Parathyroid adenoma (tissue), 2 donors: ENCODE measurements around the gene STAU1.

Experiments used
- H2AFZ ChIP-seq: fragments of 300-600 bp; sonication (generic); one replicate; pipeline ENCODE4 v1.7.0; 2017; ENCODE audit warnings: antibody characterized with exemption, mild to moderate bottlenecking
- H3K27ac ChIP-seq: fragments of 300-600 bp; sonication (generic); one replicate; pipeline ENCODE4 v1.7.0; 2017
- H3K27me3 ChIP-seq: fragments of 300-600 bp; sonication (generic); one replicate; pipeline ENCODE4 v1.7.0; 2017; ENCODE audit warnings: low read length; ENCODE audit not compliant: control insufficient read depth, insufficient read depth
- H3K36me3 ChIP-seq: fragments of 300-600 bp; sonication (generic); one replicate; pipeline ENCODE4 v1.7.0; 2017; ENCODE audit warnings: low read length; ENCODE audit not compliant: control insufficient read depth, insufficient read depth
- H3K4me1 ChIP-seq: fragments of 300-600 bp; sonication (generic); one replicate; pipeline ENCODE4 v1.7.0; 2017; ENCODE audit warnings: control low read depth
- H3K4me2 ChIP-seq: fragments of 300-600 bp; sonication (generic); one replicate; pipeline ENCODE4 v1.7.0; 2017; ENCODE audit warnings: low read length
- H3K4me3 ChIP-seq: fragments of 300-600 bp; sonication (generic); one replicate; pipeline ENCODE4 v1.7.0; 2017; ENCODE audit warnings: low read depth, low read length
- H3K79me2 ChIP-seq: fragments of 300-600 bp; sonication (generic); one replicate; pipeline ENCODE4 v1.7.0; 2017; ENCODE audit warnings: control low read depth
- H3K9ac ChIP-seq: fragments of 300-600 bp; sonication (generic); one replicate; pipeline ENCODE4 v1.7.0; 2017; ENCODE audit warnings: mild to moderate bottlenecking
- H3K9me3 ChIP-seq: fragments of 300-600 bp; sonication (generic); one replicate; pipeline ENCODE4 v1.7.0; 2017; ENCODE audit warnings: low read length; ENCODE audit not compliant: control insufficient read depth
- CTCF ChIP-seq: fragments of 300-600 bp; sonication (generic); IDR thresholded peaks from one replicate; pipeline ENCODE4 v1.7.0; 2017; ENCODE audit warnings: antibody characterized with exemption, mild to moderate bottlenecking
- donor health status: primary hyperparathyroidism.

STAU1 gene

DNA sequence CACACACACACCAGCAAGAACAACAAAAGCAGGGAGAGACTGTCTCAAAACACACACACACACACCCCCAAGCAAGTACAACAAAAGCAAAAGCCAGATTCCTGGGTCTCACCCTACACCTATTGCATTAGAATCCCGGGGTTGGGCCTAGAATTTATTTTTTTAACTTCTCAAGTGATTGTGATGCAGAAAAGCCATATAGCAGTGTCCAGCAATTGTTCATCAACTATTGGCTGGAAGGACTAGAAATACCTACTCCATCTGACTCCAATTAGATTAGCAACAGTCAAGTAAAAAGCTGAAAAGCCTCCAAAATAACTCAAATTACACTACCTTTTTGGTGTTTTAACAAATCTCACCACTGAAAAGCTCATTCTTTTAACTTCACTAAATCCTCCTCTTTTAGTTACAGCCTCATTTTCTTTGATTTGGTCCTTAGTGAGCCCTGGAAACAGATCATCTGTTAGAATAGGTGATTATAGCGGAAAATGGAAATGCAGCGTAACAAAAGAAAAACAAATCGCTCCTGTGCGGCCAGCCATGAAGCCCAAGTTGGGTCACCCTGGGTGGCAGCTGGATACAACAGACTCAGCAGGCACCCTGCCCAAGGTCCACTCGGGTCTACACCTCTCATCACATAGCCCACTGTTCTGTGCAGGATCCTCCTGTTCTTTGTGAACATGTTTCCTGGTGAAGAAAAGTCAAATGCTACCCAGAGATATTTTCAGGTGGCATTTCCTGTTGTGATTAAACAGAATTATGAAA lies 38.7 kb downstream of the STAU1 start:
- H3K36me3 ChIP-seq, result no peaks in the 10 kb centered on the region

GRCh38 chr20:49148601-49149000 lies 39.5 kb downstream of the STAU1 start:
- TF ChIP-seq CTCF, result no peak
- H3K4me1 ChIP-seq, result peaks cover 30% of the 10 kb centered on the region
- H3K4me2 ChIP-seq, result peak overlapping the region; percentile 73
- no peak overlapping the region for H3K4me3 ChIP-seq
- H2AFZ ChIP-seq, result no peak overlapping the region
- H3K27ac ChIP-seq, result peak overlapping the region; percentile 64
- H3K36me3 ChIP-seq, result no peaks in the 10 kb centered on the region
- H3K79me2 ChIP-seq, result peaks cover 3% of the 10 kb centered on the region
- no peaks in the 10 kb centered on the region for H3K27me3 ChIP-seq
- no peak overlapping the region for H3K9ac ChIP-seq
- H3K9me3 ChIP-seq, result no peaks in the 10 kb centered on the region

More for the DNA sequence above, 38.7 kb downstream of the STAU1 start:
- Histone ChIP-seq H2AFZ (no peak overlapping the region), H3K27ac (peak overlapping the region; percentile 64), H3K9ac (no peak overlapping the region), H3K4me3 (peak overlapping the region; percentile 47), H3K79me2 (peaks cover 6% of the 10 kb centered on the region), H3K27me3 (no peaks in the 10 kb centered on the region), H3K9me3 (no peaks in the 10 kb centered on the region), H3K4me2 (peak overlapping the region; percentile 73), H3K4me1 (peaks cover 27% of the 10 kb centered on the region)
- TF ChIP-seq CTCF, result no peak

DNA sequence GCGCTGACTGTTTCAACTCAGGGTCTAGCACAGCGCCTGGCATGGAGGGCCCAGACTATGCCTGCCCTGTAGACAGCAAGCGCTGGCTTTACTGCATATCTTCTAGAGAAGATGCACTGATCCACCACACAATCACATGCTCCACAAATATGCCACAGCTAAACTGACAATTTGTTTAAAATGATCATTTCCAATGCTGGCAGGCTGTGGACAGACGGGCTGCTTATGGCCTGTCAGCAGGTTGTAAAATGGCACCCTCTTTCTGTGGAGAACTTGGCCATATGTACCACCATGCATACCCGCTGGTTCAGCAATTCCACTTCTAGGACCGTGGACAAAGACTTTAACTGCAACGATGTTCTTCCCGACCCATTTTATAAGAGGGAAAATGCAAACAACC lies 40.8 kb downstream of the STAU1 start:
- TF ChIP-seq CTCF, result no peak
- no peaks in the 10 kb centered on the region for H3K36me3 ChIP-seq
- no peaks in the 10 kb centered on the region for H3K9me3 ChIP-seq
- no peak overlapping the region for H3K27ac ChIP-seq
- no peak overlapping the region for H2AFZ ChIP-seq
- H3K4me1 ChIP-seq, result peaks cover 30% of the 10 kb centered on the region
- no peak overlapping the region for H3K4me3 ChIP-seq
- no peaks in the 10 kb centered on the region for H3K27me3 ChIP-seq
- peak overlapping the region; percentile 7 for H3K4me2 ChIP-seq
- peaks cover 14% of the 10 kb centered on the region for H3K79me2 ChIP-seq
- no peak overlapping the region for H3K9ac ChIP-seq

DNA sequence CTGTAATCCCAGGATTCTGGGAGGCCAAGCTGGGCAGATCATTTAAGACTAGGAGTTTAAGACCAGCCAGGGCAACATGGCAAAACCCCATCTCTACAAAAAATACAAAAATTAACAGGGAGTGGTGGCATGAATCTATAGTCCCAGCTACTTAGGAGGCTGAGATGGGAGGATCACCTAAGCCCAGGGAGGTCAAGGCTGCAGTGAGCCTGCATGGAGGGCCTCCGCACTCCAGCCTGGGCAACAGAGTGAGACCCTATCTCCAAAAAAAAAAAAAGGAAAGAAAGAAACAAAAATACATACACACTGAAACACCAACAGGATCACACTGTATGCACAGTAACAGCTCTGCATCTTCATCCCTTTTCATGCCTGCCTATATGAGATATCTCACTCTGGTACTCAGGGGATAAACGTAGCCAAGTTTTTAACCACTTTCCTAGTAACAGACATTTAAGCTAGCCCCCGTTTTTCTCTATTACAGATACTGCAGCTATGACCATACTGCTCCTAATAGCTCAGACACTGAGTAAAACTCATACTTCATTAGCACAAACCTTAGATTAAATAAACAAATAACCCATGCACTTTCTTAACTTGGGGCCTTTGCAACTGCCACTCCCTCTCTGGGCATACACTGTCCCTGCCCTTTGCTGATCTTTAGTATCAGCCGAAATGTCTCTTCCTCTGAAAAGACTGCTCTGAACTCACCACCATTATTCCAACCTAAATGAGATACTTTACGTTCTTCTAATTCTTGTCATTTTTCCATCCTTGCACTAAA lies 41.5 kb downstream of the STAU1 start:
- peak overlapping the region; percentile 7 for H3K4me2 ChIP-seq
- peaks cover 30% of the 10 kb centered on the region for H3K4me1 ChIP-seq
- H3K36me3 ChIP-seq, result no peaks in the 10 kb centered on the region
- no peaks in the 10 kb centered on the region for H3K27me3 ChIP-seq
- no peak overlapping the region for H3K4me3 ChIP-seq
- H3K9me3 ChIP-seq, result no peaks in the 10 kb centered on the region
- peaks cover 14% of the 10 kb centered on the region for H3K79me2 ChIP-seq
- no peak for TF ChIP-seq CTCF
- no peak overlapping the region for H2AFZ ChIP-seq
- H3K27ac ChIP-seq, result no peak overlapping the region
- H3K9ac ChIP-seq, result no peak overlapping the region
